Esophagus squamous epithelium (tissue), 5 donors: Measurements from ENCODE around the gene ACAA2. TPM values are rescaled to one million over a fixed set of nuclear protein-coding genes. Genes with fewer than 3 reads are reported as not detected.

ENCODE experiments used
- DNase-seq: peaks from one replicate; lab custom pipeline; 2025; lab: John Stamatoyannopoulos, UW
- H3K27ac ChIP-seq, 4 donors: fragments of 200-600 bp; sonication (generic); one replicate each; pipeline ENCODE4 v1.5.1; 2016 to 2019; ENCODE audit warnings: mild to moderate bottlenecking in 1 of 4
- H3K27me3 ChIP-seq, 4 donors: fragments of 200-600 bp; sonication (generic); 1 replicate in 3 of 4; 2 replicates in 1 of 4; pipeline versions ENCODE4 v1.5.1 to v1.6.0; 2017 to 2021; ENCODE audit warnings: antibody characterized with exemption in 1 of 4
- H3K36me3 ChIP-seq, 3 donors: fragments of 200-600 bp; sonication (generic); one replicate each; pipeline ENCODE4 v1.5.1; 2016 to 2019
- H3K4me1 ChIP-seq, 3 donors: fragments of 200-600 bp; sonication (generic); one replicate each; pipeline ENCODE4 v1.5.1; 2017 to 2019
- H3K4me3 ChIP-seq, 4 donors: fragments of 200-600 bp; sonication (generic); 1 replicate in 3 of 4; 2 replicates in 1 of 4; pipeline ENCODE4 v1.5.1; 2016 to 2019; ENCODE audit warnings: mild to moderate bottlenecking in 2 of 4, moderate library complexity in 1 of 4
- H3K9me3 ChIP-seq, 3 donors: fragments of 200-600 bp; sonication (generic); one replicate each; pipeline ENCODE4 v1.5.1; 2016 to 2019
- POLR2A ChIP-seq, 4 donors: fragments of 450-650 bp; IDR thresholded peaks; one replicate each; pipeline ENCODE4 v1.6.1; 2017; ENCODE audit warnings: antibody characterized with exemption in 4 of 4, mild to moderate bottlenecking in 4 of 4, moderate library complexity in 3 of 4
- WGBS, 2 donors: methylation state at CpG; one replicate each; pipeline ENCODE4 v1.1.5; 2018; 5-methylcytosine and 5-hydroxymethylcytosine counted together
- intact Hi-C: fragments of 100-400 bp; cut with DNase I; formaldehyde crosslinking; loops from one replicate; pipeline ENCODE4 v1.15.0; 2022
- total RNA-seq, 4 donors: library from RNA; depleted of rRNA; stranded (reverse); fragments of >200 nt; gene quantifications; one replicate each; pipeline ENCODE4 v1.1.0, GENCODE V29; 2016
- TF ChIP-seq, protein P1 (sequence below), 6 experiments: fragments of 450-650 bp in 4 of 6; fragments of 200-600 bp in 2 of 6; sonication (generic) in 2 of 6; IDR thresholded peaks; one replicate each; pipeline ENCODE4 v1.5.1; 2016 to 2019; ENCODE audit warnings: antibody characterized with exemption in 6 of 6, mild to moderate bottlenecking in 4 of 6, moderate library complexity in 4 of 6
- donor health status: DM: yes; HTN: yes; CAD: no.

The ACAA2 gene
- total RNA-seq, 4 donors from 2014 or later: 6.8 to 43.6 (median 15.9) TPM

DNA sequence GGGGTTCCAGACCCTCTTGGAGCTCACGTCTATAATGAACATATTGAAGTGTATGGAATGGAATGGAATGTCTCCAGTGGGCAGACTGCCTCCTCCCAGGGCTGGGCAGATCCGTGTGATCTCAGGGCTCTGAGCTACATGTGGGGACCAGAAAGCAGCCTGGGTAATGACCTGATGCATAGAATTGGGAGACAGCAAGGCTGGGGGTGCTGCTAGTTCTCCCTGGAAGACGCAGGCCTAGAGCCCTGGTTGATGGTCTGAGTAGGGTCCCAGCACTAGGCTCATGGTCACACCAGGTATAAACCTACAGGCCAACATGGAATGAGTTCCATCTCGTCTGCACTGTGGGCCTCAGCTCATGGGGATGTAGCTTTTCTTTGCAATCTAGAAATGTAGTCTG, 46.7 kb downstream of the ACAA2 start:
- no peak for DNase-seq
- Histone ChIP-seq H3K27ac (no peak overlapping the region), H3K9me3 (no peaks in the 10 kb centered on the region), H3K36me3 (no peaks in the 10 kb centered on the region), H3K4me3 (no peak overlapping the region), H3K4me1 (no peaks in the 10 kb centered on the region), H3K27me3 (no peaks in the 10 kb centered on the region)
- intact Hi-C loops: loop anchor here (10.0 kb wide), 1 partner anchor 202 kb away; the partner anchor contains the start of gene LIPG
- TF ChIP-seq, protein P1, sequence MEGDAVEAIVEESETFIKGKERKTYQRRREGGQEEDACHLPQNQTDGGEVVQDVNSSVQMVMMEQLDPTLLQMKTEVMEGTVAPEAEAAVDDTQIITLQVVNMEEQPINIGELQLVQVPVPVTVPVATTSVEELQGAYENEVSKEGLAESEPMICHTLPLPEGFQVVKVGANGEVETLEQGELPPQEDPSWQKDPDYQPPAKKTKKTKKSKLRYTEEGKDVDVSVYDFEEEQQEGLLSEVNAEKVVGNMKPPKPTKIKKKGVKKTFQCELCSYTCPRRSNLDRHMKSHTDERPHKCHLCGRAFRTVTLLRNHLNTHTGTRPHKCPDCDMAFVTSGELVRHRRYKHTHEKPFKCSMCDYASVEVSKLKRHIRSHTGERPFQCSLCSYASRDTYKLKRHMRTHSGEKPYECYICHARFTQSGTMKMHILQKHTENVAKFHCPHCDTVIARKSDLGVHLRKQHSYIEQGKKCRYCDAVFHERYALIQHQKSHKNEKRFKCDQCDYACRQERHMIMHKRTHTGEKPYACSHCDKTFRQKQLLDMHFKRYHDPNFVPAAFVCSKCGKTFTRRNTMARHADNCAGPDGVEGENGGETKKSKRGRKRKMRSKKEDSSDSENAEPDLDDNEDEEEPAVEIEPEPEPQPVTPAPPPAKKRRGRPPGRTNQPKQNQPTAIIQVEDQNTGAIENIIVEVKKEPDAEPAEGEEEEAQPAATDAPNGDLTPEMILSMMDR (IDR thresholded peaks at IDR 0.05): no peak
- no peak for TF ChIP-seq POLR2A (IDR thresholded peaks at IDR 0.05)
- 51 to 86% methylated on average over 2 of the region's 4 CpGs for WGBS, 2 donors

DNA sequence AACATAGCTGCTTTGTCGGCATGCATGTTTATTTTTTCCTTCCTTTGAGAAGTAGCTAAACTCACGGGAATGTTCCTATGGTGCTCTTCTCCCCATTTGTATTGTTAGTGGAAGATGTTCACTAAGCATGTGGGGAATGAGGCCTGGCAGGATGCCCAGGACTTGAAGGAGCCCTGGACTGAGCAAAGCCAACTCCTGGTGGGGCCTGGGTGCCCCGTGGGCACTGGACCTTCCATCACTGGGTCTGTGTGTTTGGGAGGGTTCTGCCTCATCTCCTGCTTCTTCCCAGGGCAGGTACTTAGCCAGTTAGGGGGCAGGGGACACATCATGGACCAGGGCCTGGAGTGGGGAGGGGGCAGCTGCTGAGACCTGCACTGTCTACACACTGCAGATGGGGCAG, 49.3 kb downstream of the ACAA2 start:
- intact Hi-C loops: loop anchor here (10.0 kb wide), 1 partner anchor 199 kb away; the partner anchor contains the start of gene LIPG
- DNase-seq: no peak
- TF ChIP-seq, protein P1 (IDR thresholded peaks at IDR 0.05): no peak
- TF ChIP-seq POLR2A (IDR thresholded peaks at IDR 0.05): no peak
- Histone ChIP-seq H3K9me3 (no peaks in the 10 kb centered on the region), H3K27me3 (no peaks in the 10 kb centered on the region), H3K4me3 (no peak overlapping the region), H3K27ac (no peak overlapping the region), H3K36me3 (no peaks in the 10 kb centered on the region), H3K4me1 (no peaks in the 10 kb centered on the region)
- WGBS, 2 donors: 11 to 26% methylated on average over 3 of the region's 3 CpGs

DNA sequence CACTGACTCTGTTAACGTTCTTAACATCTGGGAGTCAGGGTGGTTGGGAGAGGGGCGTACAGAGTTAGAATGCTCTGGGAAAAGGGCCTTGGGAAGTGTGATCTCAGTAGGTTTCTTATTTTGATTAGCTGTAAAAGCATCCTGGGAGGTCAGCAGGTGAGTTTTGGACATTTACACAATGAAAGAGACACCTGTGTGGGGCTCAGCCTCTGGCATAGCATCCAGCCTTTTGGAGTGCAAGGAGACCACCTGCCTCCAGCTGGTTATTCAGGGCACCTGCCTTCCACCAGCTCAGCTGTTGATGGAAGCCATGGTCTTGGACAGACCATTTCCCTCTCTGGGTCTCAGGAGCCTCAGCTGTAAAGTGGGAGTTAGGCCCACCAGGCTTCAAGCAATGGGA, 49.7 kb downstream of the ACAA2 start:
- Histone ChIP-seq H3K27ac (no peak overlapping the region), H3K9me3 (no peaks in the 10 kb centered on the region), H3K4me3 (no peak overlapping the region), H3K36me3 (no peaks in the 10 kb centered on the region), H3K4me1 (no peaks in the 10 kb centered on the region), H3K27me3 (no peaks in the 10 kb centered on the region)
- no peak for DNase-seq
- intact Hi-C loops: loop anchor here (10.0 kb wide), 1 partner anchor 199 kb away; the partner anchor contains the start of gene LIPG
- TF ChIP-seq, protein P1 (IDR thresholded peaks at IDR 0.05): no peak
- TF ChIP-seq POLR2A (IDR thresholded peaks at IDR 0.05): no peak
- 69 to 94% methylated on average over 2 of the region's 2 CpGs for WGBS, 2 donors

DNA sequence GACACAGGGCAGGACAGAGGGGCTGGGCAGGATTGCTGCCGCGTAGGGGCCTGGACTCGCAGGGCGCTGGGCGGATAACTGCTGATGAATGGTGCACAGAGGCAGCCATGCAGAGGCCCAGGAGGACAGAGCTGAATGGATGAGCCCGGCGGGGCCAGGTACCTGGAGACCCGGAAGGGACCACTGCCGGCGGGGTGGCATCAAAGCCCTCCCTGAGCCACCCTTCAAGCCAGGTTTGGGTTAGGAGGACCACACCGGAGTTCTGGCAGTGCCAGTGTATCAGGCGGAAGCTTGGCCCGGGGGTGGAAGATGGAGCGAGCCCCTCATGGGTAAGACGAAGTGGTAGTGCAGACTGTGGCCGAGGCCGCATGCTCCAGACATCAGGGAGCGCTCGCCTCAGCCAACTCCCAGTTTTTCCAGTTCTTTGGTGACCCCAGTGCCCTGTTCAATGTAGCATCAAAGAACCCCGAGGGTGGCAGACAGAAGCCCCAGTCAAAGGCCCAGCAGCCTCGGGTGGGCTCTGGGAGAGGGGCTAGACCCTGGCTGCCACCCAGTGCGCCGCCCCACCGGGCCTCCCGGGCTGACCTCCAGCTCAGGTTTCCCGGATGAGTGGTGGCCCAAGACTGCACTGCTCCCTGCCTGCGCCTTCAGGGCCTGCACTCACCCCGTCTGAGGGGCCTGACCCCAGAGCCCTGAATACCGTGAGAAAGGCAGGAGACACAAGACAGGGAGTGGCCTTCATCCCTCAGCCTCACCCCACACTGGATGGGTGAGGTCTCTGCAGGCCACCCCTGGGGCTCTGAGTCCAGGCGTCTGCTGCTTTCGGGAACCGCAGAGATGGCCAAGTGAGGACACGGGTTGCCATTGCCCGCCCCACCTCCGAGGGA, 50.9 kb downstream of the ACAA2 start:
- no peaks in the 10 kb centered on the region for H3K4me1 ChIP-seq
- 75 to 89% methylated on average over 14 of the region's 35 CpGs for WGBS, 2 donors
- no peak for DNase-seq
- intact Hi-C loops: loop anchor here (10.0 kb wide), 1 partner anchor 198 kb away; the partner anchor contains the start of gene LIPG
- no peaks in the 10 kb centered on the region for H3K36me3 ChIP-seq
- TF ChIP-seq, protein P1 (IDR thresholded peaks at IDR 0.05): no peak
- TF ChIP-seq POLR2A (IDR thresholded peaks at IDR 0.05): no peak
- no peaks in the 10 kb centered on the region for H3K27me3 ChIP-seq
- no peak overlapping the region for H3K4me3 ChIP-seq
- no peak overlapping the region for H3K27ac ChIP-seq
- no peaks in the 10 kb centered on the region for H3K9me3 ChIP-seq

DNA sequence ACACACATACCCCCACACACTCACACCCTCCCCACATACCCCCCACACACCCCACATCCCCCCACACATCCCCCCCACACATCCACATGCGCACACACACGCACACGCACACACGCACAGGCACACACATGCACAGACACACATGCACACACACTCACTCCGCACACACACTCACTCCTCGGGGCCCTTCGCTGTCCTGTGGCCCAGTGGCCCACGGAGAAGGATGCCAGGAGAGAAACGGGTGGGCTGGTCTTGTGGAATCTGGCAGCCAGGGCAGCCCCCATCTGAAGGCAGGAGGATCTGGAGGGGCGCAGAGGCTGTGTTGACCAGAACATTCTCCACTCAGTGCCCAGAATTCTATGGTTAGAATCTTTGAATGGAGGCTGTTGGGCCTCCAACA, 51.6 kb downstream of the ACAA2 start:
- no peak for TF ChIP-seq POLR2A (IDR thresholded peaks at IDR 0.05)
- TF ChIP-seq, protein P1 (IDR thresholded peaks at IDR 0.05): no peak
- H3K36me3 ChIP-seq: no peaks in the 10 kb centered on the region
- H3K27ac ChIP-seq: no peak overlapping the region
- no peaks in the 10 kb centered on the region for H3K9me3 ChIP-seq
- H3K27me3 ChIP-seq: no peaks in the 10 kb centered on the region
- H3K4me3 ChIP-seq: no peak overlapping the region
- intact Hi-C loops: loop anchor here (10.0 kb wide), 1 partner anchor 197 kb away; the partner anchor contains the start of gene LIPG
- H3K4me1 ChIP-seq: no peaks in the 10 kb centered on the region
- no CpG with 5 or more reads among the region's 10 CpGs for WGBS, 2 donors
- no peak for DNase-seq
